ENCODE results near the gene ATXN7L1. TPM values are rescaled to one million over a fixed set of nuclear protein-coding genes. Genes with fewer than 3 reads are reported as not detected.

The ATXN7L1 gene
- total and polyA plus RNA-seq, 2 of the 8 experiments (the other 6 are each of a cell fraction or from before 2014, with no cell fraction given) = 14.3 to 34.0 TPM

DNA sequence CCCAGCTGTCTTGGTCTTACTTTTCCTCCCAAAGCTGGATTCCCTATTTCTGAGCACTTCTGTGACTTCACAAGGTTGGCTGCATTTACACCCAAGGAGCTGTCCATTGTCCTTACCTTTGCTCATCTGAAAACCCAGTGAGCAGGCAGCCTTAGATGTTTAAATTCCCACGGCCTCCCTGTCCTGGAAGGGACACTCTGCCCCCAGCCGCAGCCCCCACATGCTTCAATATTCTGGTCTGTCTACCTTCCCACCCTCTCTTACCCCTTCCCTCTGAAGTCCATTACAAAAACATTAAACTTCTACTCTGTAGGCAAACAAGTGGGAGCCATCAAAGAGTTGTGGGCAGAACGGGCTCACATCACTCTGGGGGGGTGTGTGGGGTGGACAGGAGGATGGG, 221.3 kb downstream of the ATXN7L1 start:
- 54% methylated on average over 3 of the region's 3 CpGs; no CpG with 5 or more reads in 1 of the 2 experiments for WGBS, 2 experiments (ENCODE audit: extremely low coverage in 1 of 2, insufficient coverage in 1 of 2, insufficient read length in 1 of 2, insufficient replicate concordance in 2 of 2, low coverage in 1 of 2, low lambda C conversion rate in 2 of 2, missing lambda C conversion rate in 1 of 2)
- H3K23me2 ChIP-seq (ENCODE audit: low read depth, low read length) = no peaks in the 10 kb centered on the region
- H3K4me2 ChIP-seq (ENCODE audit: insufficient read depth in 1 of 2, low read depth in 2 of 2, low read length in 2 of 2) = peak overlapping the region; percentile 60 to 90
- H3K4me1 ChIP-seq (replicated peaks in 1 of 4; ENCODE audit: control insufficient read depth in 3 of 4, insufficient read depth in 4 of 4, low read length in 3 of 4) = peaks cover 25 to 42% (median 29%) of the 10 kb centered on the region in 4 experiments
- no peaks in the 10 kb centered on the region for H3K9me3 ChIP-seq (ENCODE audit: insufficient read depth in 2 of 2, low read depth in 1 of 2, low read length in 1 of 2)
- no peak overlapping the region; a peak in 1 of 7 replicates for H3K9ac ChIP-seq (replicated peaks in 1 of 4; ENCODE audit: extremely low read depth in 1 of 4, low read depth in 3 of 4, low read length in 3 of 4)
- no peak overlapping the region for H2BK15ac ChIP-seq (ENCODE audit: low read length)
- DNase-seq (ENCODE audit: low read depth in 1 of 2, low spot score in 2 of 2) (no peak), FAIRE-seq (no peak)
- H3K79me1 ChIP-seq (ENCODE audit: low read depth, low read length) = 0 out of 2 replicates have a peak, but pooled peaks cover 2% of the 10 kb centered on the region
- peak overlapping the region in 3 of 4 experiments; percentile 10 to 25 (median 24); a peak in 4 of 8 replicates for H3K4me3 ChIP-seq (ENCODE audit: extremely low read depth in 1 of 4, insufficient read depth in 2 of 4, low read depth in 3 of 4, low read length in 4 of 4)
- H3K27ac ChIP-seq (ENCODE audit: low read depth, low read length) = peak overlapping the region; percentile 44; the same call in 1 of the 2 replicates
- H4K91ac ChIP-seq (replicated peaks; ENCODE audit: insufficient read length, low read length) = peak overlapping the region; percentile 61
- no peak overlapping the region for H3K4ac ChIP-seq (replicated peaks; ENCODE audit: insufficient read length, low read depth, low read length)
- H3K14ac ChIP-seq (ENCODE audit: insufficient read length) = no peak overlapping the region
- no peak overlapping the region for H3K56ac ChIP-seq (replicated peaks; ENCODE audit: insufficient read length, low read depth, low read length)
- H2BK12ac ChIP-seq (ENCODE audit: low read depth, low read length) = peak overlapping the region; percentile 93; the same call in 1 of the 2 replicates
- H2BK120ac ChIP-seq (replicated peaks; ENCODE audit: low read depth, low read length) = peak overlapping the region; percentile 66
- ChIA-PET CTCF (ENCODE audit: partially characterized antibody) (interaction anchor here (0.6 to 11.8 kb wide), 13 partner anchors 8 to 499 kb away, joined by 3 to 158 read pairs (median 5); partner anchors contain the start of gene ATXN7L1), POLR2A (ENCODE audit: partially characterized antibody) (interaction anchor here (0.7 to 3.7 kb wide), 5 partner anchors 11 to 250 kb away, joined by 3 to 23 read pairs (median 4); no protein-coding TSS in a partner anchor)
- H2AK5ac ChIP-seq (ENCODE audit: low read depth, low read length) = 0 out of 2 replicates have a peak overlapping the region, but pooled peaks have one; percentile 46
- TF ChIP-seq, protein P1, sequence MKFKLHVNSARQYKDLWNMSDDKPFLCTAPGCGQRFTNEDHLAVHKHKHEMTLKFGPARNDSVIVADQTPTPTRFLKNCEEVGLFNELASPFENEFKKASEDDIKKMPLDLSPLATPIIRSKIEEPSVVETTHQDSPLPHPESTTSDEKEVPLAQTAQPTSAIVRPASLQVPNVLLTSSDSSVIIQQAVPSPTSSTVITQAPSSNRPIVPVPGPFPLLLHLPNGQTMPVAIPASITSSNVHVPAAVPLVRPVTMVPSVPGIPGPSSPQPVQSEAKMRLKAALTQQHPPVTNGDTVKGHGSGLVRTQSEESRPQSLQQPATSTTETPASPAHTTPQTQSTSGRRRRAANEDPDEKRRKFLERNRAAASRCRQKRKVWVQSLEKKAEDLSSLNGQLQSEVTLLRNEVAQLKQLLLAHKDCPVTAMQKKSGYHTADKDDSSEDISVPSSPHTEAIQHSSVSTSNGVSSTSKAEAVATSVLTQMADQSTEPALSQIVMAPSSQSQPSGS (IDR thresholded peaks at IDR 0.05; ENCODE audit: low read length) = no peak
- TF ChIP-seq SRF (IDR thresholded peaks at IDR 0.05; ENCODE audit: low read depth, low read length) (no peak), SUZ12 (IDR thresholded peaks at IDR 0.05; ENCODE audit: low read length) (no peak), SIN3A (conservative IDR thresholded peaks at IDR 0.05 in 1 of 2, IDR thresholded peaks at IDR 0.05 in 1 of 2; ENCODE audit: low read depth in 1 of 2, low read length in 2 of 2) (peak in 1 of 2 experiments; percentile 27; a peak in 1 of 4 replicates)
- H2AFZ ChIP-seq (ENCODE audit: low read length) = no peak overlapping the region
- 0 out of 2 replicates have a peak overlapping the region, but pooled peaks have one; percentile 22 for H4K8ac ChIP-seq (ENCODE audit: extremely low read depth, insufficient read depth, low read length)
- no peaks in the 10 kb centered on the region for H4K20me1 ChIP-seq (replicated peaks in 1 of 2; ENCODE audit: control insufficient read depth in 1 of 2, insufficient read depth in 2 of 2, low read length in 2 of 2)
- H3K79me2 ChIP-seq (ENCODE audit: control insufficient read depth in 1 of 2, insufficient read depth in 2 of 2, low read length in 2 of 2) = no peaks in the 10 kb centered on the region; a peak in 1 of 4 replicates
- H2BK20ac ChIP-seq (ENCODE audit: low read length) = no peak overlapping the region
- H4K5ac ChIP-seq (ENCODE audit: insufficient read length, low read depth, low read length) = no peak overlapping the region
- 0 out of 2 replicates have a peak overlapping the region, but pooled peaks have one; percentile 10 for H3K18ac ChIP-seq (ENCODE audit: extremely low read depth, low read length)
- H3K36me3 ChIP-seq (ENCODE audit: control insufficient read depth in 2 of 4, insufficient read depth in 4 of 4, low read length in 3 of 4) = no peaks in the 10 kb centered on the region
- peak overlapping the region; percentile 62; the same call in 1 of the 2 replicates for H2BK5ac ChIP-seq (ENCODE audit: low read depth, low read length)
- H3K27me3 ChIP-seq (replicated peaks in 1 of 4; ENCODE audit: control insufficient read depth in 3 of 4, extremely low read depth in 1 of 4, insufficient read depth in 3 of 4, low read length in 3 of 4) = no peaks in the 10 kb centered on the region
- no peak overlapping the region for H3K23ac ChIP-seq (ENCODE audit: insufficient read length)

Data from H1 (cell line).